HG02588 (cell line): Measurements from ENCODE around the gene HPGD.
"Not testable (repeated sequence)": the region's sequence is repeated elsewhere in the genome, so short reads cannot be mapped to it uniquely, and the experiment has no call there.

Source experiments
- ATAC-seq: cut with Tn5 transposase; IDR thresholded peaks from one replicate; pipeline ENCODE4 v1.9.1; 2021; ENCODE audit warnings: mild to moderate bottlenecking, moderate library complexity; ENCODE audit not compliant: unreplicated experiment

HPGD gene

GRCh38 chr4:174528226-174528625 lies 5.9 kb upstream of the HPGD start:
- no peak for ATAC-seq

GRCh38 chr4:174526731-174527130 lies 4.4 kb upstream of the HPGD start:
- ATAC-seq: no peak

- no peak for ATAC-seq
Measured at GRCh38 chr4:174524242-174524641, 2.0 kb upstream of the HPGD start.

GRCh38 chr4:174523025-174523693 lies 871 bp upstream of the HPGD start:
- peak; percentile 3 for ATAC-seq

- ATAC-seq: peak; percentile 28
Measured at GRCh38 chr4:174521800-174522182, 497 bp downstream of the HPGD start.

GRCh38 chr4:174520660-174521059 lies 1.6 kb downstream of the HPGD start:
- ATAC-seq: no peak

GRCh38 chr4:174517502-174518445 lies 4.5 kb downstream of the HPGD start:
- ATAC-seq: no peak

- no peak for ATAC-seq
Measured at GRCh38 chr4:174516794-174517193, 5.5 kb downstream of the HPGD start.

GRCh38 chr4:174516345-174516744 lies 5.9 kb downstream of the HPGD start:
- no peak for ATAC-seq

GRCh38 chr4:174512745-174513144 lies 9.5 kb downstream of the HPGD start:
- no peak for ATAC-seq

GRCh38 chr4:174505892-174506291 lies 16.4 kb downstream of the HPGD start:
- ATAC-seq: no peak

GRCh38 chr4:174505007-174505406 lies 17.3 kb downstream of the HPGD start:
- no peak for ATAC-seq

- no peak for ATAC-seq
Measured at GRCh38 chr4:174503079-174503715, 19.1 kb downstream of the HPGD start.

GRCh38 chr4:174496631-174497432 lies 25.5 kb downstream of the HPGD start:
- no peak for ATAC-seq

- ATAC-seq: no peak
Measured at GRCh38 chr4:174495626-174496025, 26.7 kb downstream of the HPGD start.

GRCh38 chr4:174494726-174495125 lies 27.6 kb downstream of the HPGD start:
- no peak for ATAC-seq

- ATAC-seq: no peak
Measured at GRCh38 chr4:174494146-174494545, 28.1 kb downstream of the HPGD start.

GRCh38 chr4:174490451-174490961 lies 31.8 kb downstream of the HPGD start:
- ATAC-seq: no peak

GRCh38 chr4:174488368-174488767 lies 33.9 kb downstream of the HPGD start:
- not testable (repeated sequence) for ATAC-seq

GRCh38 chr4:174485025-174485424 lies 37.3 kb downstream of the HPGD start:
- ATAC-seq: no peak

- ATAC-seq: no peak
Measured at GRCh38 chr4:174483792-174484191, 38.5 kb downstream of the HPGD start.
